ENCODE measurements around the gene C3orf70.

- TF ChIP-seq GATA2 (IDR thresholded peaks at IDR 0.05; ENCODE audit: low read depth, low read length) (no peak), GATA3 (IDR thresholded peaks at IDR 0.05; ENCODE audit: low read depth, low read length) (no peak)
Measured at GRCh38 chr3:185076219-185076618, 76.6 kb downstream of the C3orf70 start.

All from SH-SY5Y (cell line).